Neuron (in vitro differentiated cells): Measurements from ENCODE around the gene TWNK.

Experiments used
- H2AFZ ChIP-seq: one replicate; pipeline ENCODE4 v1.6.1; 2013; ENCODE audit warnings: low read depth, mild to moderate bottlenecking, inconsistent platforms, low read length, moderate library complexity
- H3K27me3 ChIP-seq: one replicate; pipeline ENCODE4 v1.6.1; 2013; ENCODE audit warnings: low read length; ENCODE audit not compliant: insufficient read depth
- H3K36me3 ChIP-seq: one replicate; pipeline ENCODE4 v1.6.1; 2013; ENCODE audit warnings: low read length; ENCODE audit not compliant: insufficient read depth
- H3K4me1 ChIP-seq: one replicate; pipeline ENCODE4 v1.6.1; 2013; ENCODE audit warnings: low read length; ENCODE audit not compliant: insufficient read depth
- H3K4me3 ChIP-seq: 2 replicates; pipeline ENCODE4 v1.5.1; 2013; ENCODE audit warnings: mild to moderate bottlenecking, low read length, moderate library complexity
- H3K9me3 ChIP-seq: one replicate; pipeline ENCODE4 v1.6.1; 2013; ENCODE audit warnings: low read length

Gene TWNK

DNA sequence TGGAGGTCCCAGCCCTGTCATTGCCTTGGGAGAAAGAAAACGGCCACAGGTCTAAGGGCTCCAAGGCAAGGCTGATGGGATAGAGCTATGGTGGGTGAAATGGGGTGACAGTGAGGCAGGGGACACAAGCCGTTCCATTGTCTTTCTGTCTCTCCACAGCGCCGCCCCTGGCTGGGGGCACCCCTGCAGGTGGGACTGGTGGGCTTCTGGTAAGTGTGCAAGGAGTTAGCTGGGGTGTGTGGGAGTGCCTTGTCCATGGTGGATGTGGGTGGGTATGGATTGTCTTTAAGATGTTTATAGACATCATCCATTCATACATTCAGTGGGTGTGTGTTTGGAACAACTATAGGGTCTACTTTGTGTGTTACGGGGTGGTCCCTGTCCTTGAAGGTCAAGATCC is 51.1 kb downstream of the TWNK start:
- Histone ChIP-seq H3K4me1 (peaks cover 12% of the 10 kb centered on the region), H2AFZ (no peak overlapping the region), H3K27me3 (peaks cover 10% of the 10 kb centered on the region), H3K4me3 (no peak overlapping the region), H3K36me3 (no peaks in the 10 kb centered on the region), H3K9me3 (no peaks in the 10 kb centered on the region)

DNA sequence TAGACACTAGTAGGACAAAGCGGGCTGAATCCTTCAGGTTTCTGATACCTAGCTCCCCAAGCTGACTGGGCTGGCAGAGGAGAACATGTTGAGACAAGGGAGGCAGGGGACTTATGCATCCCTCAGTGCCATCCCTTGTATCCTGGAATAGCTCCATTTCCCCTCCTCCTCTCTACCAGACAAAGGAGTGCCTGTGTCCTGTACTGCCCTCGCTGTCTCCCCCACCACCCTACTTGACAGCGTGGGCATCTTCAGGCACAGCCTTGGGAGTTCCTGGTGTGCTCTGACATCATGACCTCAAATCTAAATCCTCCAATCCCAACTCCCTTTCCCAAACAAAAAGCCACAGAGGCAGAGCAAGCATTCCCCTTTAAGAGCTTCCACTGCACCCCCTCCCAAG is 52.7 kb downstream of the TWNK start:
- H3K27me3 ChIP-seq = peaks cover 4% of the 10 kb centered on the region
- H2AFZ ChIP-seq = no peak overlapping the region
- peaks cover 19% of the 10 kb centered on the region for H3K4me1 ChIP-seq
- no peaks in the 10 kb centered on the region for H3K36me3 ChIP-seq
- H3K9me3 ChIP-seq = no peaks in the 10 kb centered on the region
- no peak overlapping the region for H3K4me3 ChIP-seq

- Histone ChIP-seq H3K27me3 (no peaks in the 10 kb centered on the region), H3K36me3 (no peaks in the 10 kb centered on the region), H3K4me3 (no peak overlapping the region), H3K9me3 (no peaks in the 10 kb centered on the region), H3K4me1 (peaks cover 19% of the 10 kb centered on the region), H2AFZ (no peak overlapping the region)
Observed at GRCh38 chr10:101040851-101041250, 53.5 kb downstream of the TWNK start.

DNA sequence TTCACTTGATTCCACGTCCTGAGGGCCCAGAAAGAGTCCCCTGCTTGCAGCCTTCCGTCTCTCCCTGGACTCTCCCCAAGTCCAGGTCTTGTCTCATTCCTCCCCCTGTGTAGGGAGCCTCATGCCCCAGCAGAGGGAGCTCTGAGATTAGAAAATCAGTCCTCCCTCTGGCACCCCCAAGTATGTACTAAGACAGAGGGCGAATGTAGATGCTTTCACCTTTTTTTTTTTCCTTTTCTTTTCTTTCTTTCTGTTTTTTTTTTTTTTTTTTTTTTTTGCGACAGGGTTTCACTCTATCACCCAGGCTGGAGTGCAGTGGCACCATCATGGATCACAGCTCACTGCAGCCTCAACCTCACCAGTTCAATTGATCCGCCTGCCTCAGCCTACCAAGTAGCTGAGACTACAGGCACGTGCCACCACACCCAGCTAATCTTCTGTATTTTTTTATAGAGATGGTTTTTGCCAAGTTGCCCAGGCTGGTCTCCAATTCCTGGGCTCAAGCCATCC is 54.0 kb downstream of the TWNK start:
- Histone ChIP-seq H3K4me1 (peaks cover 19% of the 10 kb centered on the region), H2AFZ (no peak overlapping the region), H3K36me3 (no peaks in the 10 kb centered on the region), H3K9me3 (no peaks in the 10 kb centered on the region), H3K4me3 (no peak overlapping the region), H3K27me3 (no peaks in the 10 kb centered on the region)

- Histone ChIP-seq H3K9me3 (no peaks in the 10 kb centered on the region), H3K36me3 (no peaks in the 10 kb centered on the region), H3K27me3 (no peaks in the 10 kb centered on the region), H3K4me1 (peaks cover 19% of the 10 kb centered on the region), H3K4me3 (peak overlapping the region; percentile 58), H2AFZ (no peak overlapping the region)
Observed at GRCh38 chr10:101042118-101042517, 54.8 kb downstream of the TWNK start.

DNA sequence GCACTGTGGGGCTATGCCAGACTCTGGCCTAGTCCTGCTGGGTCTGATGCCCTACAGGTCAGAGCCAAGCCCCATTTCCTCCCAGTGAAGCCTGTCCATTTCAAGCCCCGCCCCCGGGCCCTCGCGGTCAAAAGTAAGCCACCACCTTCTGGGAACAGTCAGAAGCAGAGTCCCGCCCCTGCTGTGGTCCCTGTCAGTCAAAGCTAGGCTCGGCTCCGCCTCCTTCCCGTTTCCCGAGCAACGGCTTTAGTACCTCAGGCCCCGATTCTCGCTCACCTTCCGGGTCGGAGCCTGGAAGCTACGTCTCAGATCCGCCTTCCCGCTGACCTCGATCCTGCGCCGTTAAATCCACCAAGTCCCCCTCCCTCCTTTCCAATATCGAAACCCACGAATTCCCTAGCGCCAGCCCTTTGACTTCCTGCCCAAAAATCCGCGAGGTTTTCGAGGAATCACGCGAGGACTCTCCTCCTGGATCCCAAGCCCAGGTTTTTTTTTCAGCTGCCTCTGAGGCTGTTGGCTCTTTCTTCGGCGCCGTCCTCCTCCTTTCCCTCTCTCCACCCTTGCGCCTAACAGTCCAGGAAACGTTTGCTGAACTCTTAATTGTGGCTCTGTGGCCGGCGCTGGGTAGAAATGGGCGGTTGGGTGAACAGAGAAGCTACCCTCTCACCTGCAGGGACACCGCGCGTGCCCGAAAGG is 55.5 kb downstream of the TWNK start:
- no peaks in the 10 kb centered on the region for H3K9me3 ChIP-seq
- H3K27me3 ChIP-seq = no peaks in the 10 kb centered on the region
- peak overlapping the region; percentile 58 for H3K4me3 ChIP-seq
- H2AFZ ChIP-seq = peak overlapping the region; percentile 43
- H3K36me3 ChIP-seq = no peaks in the 10 kb centered on the region
- peaks cover 19% of the 10 kb centered on the region for H3K4me1 ChIP-seq

- Histone ChIP-seq H3K27me3 (no peaks in the 10 kb centered on the region), H3K36me3 (no peaks in the 10 kb centered on the region), H3K4me1 (peaks cover 19% of the 10 kb centered on the region), H2AFZ (peak overlapping the region; percentile 43), H3K4me3 (peak overlapping the region; percentile 58), H3K9me3 (no peaks in the 10 kb centered on the region)
Observed at GRCh38 chr10:101043363-101043707, 56.0 kb downstream of the TWNK start.
